ENCODE data around the gene BTBD18.

DNA sequence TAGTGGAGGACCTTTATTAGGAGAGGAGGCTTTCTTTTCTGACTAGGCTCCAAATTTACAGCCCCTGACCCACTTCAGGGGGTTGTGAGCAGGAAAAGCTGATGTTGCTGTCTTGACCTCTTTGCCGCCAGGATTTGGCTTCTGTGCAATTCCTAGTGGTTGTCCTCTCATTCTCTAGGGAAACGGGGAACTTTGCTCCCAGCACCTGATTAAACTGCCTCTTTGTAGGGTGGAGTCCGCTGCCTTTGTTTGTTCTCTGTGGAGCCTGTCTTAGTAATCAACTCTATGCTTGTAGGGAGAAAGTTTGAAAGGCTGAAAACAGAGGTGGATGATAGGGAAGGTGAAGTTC lies 26.3 kb upstream of the BTBD18 start:
- TF ChIP-seq POLR2A (IDR thresholded peaks at IDR 0.05) (no peak), EP300 (IDR thresholded peaks at IDR 0.05) (no peak)
- TF ChIP-seq, protein P1, sequence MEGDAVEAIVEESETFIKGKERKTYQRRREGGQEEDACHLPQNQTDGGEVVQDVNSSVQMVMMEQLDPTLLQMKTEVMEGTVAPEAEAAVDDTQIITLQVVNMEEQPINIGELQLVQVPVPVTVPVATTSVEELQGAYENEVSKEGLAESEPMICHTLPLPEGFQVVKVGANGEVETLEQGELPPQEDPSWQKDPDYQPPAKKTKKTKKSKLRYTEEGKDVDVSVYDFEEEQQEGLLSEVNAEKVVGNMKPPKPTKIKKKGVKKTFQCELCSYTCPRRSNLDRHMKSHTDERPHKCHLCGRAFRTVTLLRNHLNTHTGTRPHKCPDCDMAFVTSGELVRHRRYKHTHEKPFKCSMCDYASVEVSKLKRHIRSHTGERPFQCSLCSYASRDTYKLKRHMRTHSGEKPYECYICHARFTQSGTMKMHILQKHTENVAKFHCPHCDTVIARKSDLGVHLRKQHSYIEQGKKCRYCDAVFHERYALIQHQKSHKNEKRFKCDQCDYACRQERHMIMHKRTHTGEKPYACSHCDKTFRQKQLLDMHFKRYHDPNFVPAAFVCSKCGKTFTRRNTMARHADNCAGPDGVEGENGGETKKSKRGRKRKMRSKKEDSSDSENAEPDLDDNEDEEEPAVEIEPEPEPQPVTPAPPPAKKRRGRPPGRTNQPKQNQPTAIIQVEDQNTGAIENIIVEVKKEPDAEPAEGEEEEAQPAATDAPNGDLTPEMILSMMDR (IDR thresholded peaks at IDR 0.05): no peak
